ENCODE results near the gene SUSD5.

Gene SUSD5

GRCh38 chr3:33218446-33219174 is at the start of gene SUSD5:
TSS of gene SUSD5 (minus strand) at chr3:33218810. CDS start at chr3:33218797, 13 bp downstream.
- no peak for DNase-seq

DNA sequence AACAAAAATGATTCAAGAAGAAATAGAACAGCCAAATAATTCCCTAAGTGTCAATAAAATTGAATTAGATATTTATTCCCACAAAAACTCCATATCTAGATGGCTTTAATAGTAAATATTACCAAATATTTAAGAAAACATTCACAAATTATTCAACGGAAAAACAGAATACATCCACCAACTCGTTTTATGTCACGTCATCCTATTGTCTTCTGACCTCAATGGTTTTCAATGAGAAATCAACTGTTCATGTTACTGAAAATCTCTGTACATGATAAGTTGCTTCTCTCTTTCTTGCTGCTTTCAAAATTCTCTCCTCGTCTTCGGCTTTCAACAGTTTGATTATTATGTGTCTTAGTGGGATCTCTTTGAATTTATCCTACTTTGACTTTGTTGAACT is 41.5 kb upstream of the SUSD5 start:
- DNase-seq: no peak

DNA sequence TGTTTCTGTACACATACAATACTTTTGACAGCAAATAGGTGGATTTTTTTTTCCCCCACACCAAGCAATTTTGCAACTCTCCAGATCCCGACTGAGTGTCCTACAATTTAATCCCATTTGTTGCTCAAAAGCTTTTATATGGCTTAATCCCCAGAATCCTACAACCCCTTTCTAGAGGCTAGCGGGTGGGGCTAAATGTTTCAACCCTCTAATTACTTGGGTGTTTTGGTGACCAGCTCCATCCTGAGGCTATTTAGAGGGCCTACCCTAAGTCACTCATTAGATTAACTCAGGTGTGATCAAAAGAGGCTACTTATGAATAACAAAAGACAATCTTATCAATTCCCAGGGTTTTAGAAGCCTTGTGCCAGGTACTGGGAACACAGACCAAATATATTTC is 37.6 kb upstream of the SUSD5 start:
- no peak for DNase-seq

DNA sequence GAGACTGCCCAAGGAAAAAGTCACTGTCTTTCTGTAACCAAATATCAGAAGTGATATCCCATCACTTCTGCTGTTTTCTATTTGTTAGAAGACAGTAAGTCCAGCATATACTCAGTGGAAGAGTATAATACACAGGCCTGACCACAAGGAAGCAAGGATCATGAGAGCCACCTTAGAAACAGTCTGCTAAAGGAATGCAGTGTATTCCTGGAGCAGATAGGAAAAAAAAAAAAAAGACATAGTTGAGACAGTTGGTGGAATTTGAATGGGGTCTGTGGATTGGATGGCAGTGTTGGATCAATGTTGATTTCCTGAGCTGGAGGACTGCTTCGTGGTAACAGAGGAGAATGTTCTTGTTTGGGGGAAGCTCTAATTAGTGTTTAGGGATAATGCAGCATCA is 32.1 kb upstream of the SUSD5 start:
- no peak for DNase-seq

- DNase-seq: no peak
Measured at GRCh38 chr3:33246786-33247185, 28.2 kb upstream of the SUSD5 start.

DNA sequence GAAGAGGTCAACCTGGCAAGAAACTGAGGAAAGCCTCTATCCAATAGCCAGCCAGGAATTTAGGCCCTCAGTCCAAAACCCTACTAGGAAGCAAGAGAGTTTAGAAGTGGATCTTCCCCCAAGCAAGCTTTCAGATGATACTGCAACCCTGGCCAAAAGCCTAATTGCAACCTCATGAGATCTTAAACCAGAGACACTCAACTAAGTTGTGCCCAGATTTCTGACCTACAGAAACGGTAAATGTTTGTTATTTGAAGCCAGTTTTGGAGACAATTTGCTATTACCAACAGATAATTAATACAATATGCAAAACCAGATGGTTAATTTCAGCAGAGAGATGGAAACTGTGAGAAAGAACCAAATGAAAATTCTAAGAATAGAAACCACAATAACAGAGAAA is 21.7 kb upstream of the SUSD5 start:
- no peak for DNase-seq

DNA sequence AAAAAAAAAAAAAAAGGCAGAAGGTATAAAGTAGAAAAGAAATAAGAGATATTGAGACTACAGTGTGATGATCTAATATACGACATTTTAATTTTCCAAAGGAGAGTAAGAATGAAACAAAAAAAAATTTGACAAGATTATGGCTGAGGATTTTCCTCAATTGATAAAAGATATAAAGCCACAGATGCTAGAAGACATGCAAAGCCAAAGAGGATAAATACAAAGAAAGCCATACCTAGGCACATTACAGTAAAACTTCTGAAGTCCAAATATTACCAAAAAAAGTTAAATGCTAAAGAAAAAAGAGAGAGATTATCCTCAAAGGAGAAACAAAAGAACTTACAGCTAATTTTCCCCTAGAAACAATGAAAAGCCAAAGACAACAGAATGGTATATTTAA is 20.3 kb upstream of the SUSD5 start:
- no peak for DNase-seq

DNA sequence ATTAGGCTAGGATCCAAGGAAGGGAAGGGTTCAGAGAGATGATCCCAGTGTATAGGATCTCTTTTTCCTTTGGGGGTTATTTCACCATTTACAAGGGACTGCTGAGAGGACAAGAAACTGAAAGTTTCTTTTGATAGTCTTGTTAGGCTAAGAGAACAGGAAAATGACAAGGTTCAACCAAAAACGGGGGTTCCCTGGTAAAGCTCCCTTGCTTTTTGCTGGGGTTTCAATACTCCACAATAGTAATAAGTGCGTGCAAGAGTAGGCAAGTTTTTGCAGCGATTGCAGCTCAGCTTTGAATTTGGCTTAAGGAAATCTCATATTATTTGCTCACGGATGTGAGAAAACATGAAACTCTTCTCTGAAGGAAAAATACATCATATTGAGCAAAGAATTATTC is 18.8 kb upstream of the SUSD5 start:
- DNase-seq: no peak

DNA sequence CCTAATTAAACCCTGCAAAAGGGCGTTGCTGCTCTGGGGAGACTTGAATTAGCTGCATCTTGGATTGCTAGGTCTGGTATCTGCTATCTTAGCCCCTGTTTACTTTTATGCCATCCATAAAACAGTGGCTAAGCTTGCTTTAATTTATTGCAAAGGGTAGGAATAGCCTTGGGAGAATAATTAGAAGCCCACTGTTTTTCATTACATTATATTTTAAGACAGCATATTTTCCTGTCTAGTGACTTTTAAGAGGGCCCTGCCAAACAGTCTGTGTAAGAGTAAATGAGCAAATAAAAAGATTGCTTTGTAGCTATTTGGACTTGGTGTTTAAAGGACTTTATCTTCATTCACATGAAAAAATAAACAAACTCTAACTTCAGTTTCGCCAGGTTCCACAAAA is 17.4 kb upstream of the SUSD5 start:
- no peak for DNase-seq

GRCh38 chr3:33233884-33234283 is 15.3 kb upstream of the SUSD5 start:
- no peak for DNase-seq

DNA sequence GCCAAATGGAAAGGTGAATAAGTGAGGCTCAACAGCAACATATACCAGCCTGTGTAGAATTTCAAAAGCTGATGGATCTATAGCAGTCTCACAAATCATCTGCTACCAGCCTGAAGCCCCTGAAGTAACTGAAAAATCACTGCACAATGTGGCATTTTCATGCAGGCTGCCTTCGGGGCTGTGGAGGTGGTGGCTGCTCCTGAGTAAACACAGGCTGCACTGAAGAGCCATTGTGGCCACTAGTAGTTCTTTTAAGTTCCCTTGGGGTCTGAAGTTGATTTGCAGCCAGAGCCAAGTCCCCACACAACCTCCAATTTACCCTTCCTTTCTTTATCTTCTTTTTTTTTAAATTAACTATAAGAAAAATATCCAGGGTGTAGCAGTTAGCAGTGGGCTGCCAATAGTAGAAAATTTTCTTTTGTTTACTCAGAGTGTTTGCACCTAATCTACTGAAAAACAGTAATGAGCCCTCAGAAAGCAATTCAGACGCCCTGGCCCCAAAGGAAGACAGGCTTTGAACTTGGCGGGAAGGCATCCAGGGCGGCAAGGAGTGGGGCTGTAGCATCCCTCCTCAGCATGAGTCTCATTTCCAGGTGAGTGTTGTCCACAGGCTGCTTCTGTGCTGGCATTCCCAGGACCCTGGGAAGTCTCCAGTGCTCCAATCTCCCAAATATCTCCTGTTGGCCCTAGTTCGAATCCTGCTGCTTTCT is 13.3 kb upstream of the SUSD5 start:
- DNase-seq: no peak

- no peak for DNase-seq
Measured at GRCh38 chr3:33229947-33230346, 11.3 kb upstream of the SUSD5 start.

GRCh38 chr3:33229066-33229465 is 10.5 kb upstream of the SUSD5 start:
- no peak for DNase-seq

- no peak for DNase-seq
Measured at GRCh38 chr3:33221241-33221640, 2.6 kb upstream of the SUSD5 start.

DNA sequence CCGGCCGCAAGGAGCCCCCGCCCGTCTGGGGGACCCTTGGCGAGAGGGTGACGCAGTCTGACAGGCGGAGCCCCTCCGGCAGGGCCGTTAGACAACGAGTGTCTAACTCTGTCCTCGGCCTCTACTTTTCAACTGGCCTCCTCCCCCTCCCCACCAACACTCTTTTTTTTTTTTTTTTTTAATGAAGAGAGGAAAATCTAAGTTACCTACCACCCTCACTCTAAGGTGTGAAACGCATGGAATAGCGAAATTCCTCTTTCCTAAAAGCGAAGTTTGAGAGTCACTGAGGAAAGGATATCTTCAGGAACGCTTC is 521 bp upstream of the SUSD5 start:
- no peak for DNase-seq

GRCh38 chr3:33217866-33218445 is 654 bp downstream of the SUSD5 start:
- DNase-seq: no peak

DNA sequence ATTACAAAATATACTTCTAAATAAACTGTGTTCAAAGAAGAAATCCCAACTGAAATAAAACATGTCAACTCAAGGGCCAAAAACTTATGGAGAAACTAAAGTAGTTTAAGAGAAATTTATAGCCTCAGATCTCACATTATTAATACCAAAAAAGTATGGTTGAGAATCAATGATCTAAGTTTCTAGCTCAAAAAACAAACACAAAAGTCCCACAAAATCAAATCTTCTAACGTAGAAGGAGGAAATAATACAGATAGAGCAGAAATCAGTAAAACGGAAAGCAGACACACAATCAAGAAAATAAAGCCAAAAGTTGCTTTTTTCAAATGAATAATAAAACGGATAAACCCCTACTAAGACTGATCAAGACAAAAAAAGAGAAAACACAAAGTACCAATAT is 2.9 kb downstream of the SUSD5 start:
- no peak for DNase-seq

GRCh38 chr3:33212406-33212805 is 6.2 kb downstream of the SUSD5 start:
- no peak for DNase-seq

DNA sequence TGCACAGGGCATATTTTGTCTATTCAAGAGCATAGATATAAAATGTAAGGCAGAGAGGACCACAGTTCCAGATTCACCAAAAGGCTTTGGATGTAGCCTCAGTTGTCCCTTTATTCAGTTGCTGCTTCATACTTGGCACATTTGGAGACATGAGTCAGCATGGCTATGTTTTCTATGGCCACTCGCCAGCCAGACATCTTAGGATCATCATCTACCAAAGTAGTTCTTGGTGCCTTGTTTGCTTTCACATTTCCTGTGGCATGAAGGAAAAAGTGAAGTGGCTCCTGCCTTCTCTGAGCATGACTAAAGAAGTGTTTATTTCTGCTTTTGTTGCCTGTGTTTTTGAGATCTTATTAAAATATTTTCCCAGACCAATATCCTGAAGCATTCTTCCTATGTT is 7.2 kb downstream of the SUSD5 start:
- no peak for DNase-seq

DNA sequence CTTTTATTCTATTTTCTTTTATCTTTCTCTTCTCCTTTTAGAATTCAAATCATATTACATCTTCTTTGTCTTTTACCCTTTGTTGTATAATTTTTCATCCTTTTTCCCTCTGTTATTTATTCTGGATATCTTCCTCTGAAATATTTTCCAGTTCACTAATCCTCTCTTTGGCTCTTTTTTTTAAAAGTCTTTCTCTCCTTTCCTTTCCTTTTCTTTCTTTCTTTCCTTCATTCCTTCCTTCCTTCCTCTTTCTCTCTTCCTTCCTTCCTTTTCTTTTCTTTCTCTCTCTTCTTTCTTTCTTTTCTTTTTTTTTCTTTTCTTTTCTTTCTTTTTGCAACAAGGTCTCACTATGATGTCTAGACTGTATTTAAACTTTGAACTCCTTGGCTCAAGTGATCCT is 9.3 kb downstream of the SUSD5 start:
- DNase-seq: no peak

DNA sequence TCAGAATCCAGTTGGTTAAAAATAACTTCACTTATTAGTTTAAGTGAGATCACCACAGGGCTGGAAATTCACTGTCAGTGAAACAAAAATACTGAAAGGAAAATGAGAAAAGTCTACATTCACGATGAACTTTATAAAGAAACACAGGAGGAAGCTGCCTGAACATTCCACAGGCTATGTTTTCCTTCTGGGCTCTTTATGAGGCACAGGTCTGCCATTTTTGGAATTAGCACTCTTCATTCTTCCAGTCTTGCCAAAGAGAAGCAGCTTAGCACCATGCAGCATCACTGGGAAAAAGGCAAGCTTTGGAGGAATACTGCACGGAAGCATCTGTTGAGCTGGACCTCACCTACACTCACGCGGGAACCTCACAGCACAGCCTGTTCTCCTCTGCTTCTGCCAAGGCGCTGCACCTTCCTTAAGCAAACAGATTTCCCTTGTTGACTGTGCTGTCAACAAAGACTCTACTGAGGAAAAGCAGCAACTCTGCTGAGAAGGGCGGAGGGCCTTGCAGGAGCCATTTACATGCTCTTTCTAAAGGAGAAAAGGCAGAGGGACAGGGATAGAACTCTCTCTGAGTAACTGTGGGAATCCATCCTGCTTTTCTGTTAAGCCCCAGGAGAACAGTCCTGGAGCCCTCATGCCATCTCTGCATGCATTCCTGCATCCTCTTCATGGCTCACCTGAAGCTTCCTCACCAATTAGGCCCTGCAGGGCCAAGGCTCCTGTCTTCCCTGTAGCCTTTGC is 15.7 kb downstream of the SUSD5 start:
- no peak for DNase-seq

DNA sequence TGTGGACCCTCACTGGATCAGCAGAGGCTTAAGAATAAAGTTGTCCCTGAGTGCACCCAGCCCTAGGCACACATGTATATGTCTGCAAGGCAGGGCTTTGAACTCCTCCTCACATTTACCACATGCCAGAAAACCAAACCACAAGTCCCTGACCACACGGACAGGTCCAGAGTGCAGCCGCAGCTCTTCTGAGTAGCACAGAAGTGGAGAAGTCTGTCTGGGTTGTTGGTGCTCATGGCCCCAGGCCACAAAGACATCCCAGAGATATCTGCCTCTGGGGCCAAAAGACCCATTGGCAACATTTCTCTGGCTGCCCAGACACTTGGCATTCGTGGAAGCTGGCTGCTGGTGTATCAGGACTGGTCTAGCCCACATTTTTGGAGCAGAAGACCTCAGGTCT is 17.4 kb downstream of the SUSD5 start:
- DNase-seq: no peak

GRCh38 chr3:33196538-33196937 is 22.1 kb downstream of the SUSD5 start:
- DNase-seq: no peak

- DNase-seq: no peak
Measured at GRCh38 chr3:33194303-33194702, 24.3 kb downstream of the SUSD5 start.

Data from NCI-H774 (cell line).